Activated T-cell treated with anti-CD3 and anti-CD28 coated beads, Interleukin-2, amount 50 U/mL, for 4 hours (primary cell): ENCODE data around the gene TGFBR3L. TPM values are rescaled to one million over a fixed set of nuclear protein-coding genes. Genes with fewer than 3 reads are reported as not detected.

Experiments used
- ATAC-seq, 2 donors: fragments of 200-7000 bp; cut with Tn5 transposase; one replicate each; pipeline ENCODE4 v1.10.0; 2021
- DNase-seq: peaks from one replicate; pipeline ENCODE4 v3.0.0-alpha.2; 2020
- H3K27me3 Mint-ChIP-seq: one replicate; pipeline ENCODE4 v1.8.0; 2021; ENCODE audit warnings: low read depth, mixed read lengths
- H3K36me3 Mint-ChIP-seq: one replicate; pipeline ENCODE4 v1.8.0; 2022; ENCODE audit warnings: mixed read lengths; ENCODE audit not compliant: insufficient read depth
- H3K4me1 Mint-ChIP-seq: one replicate; pipeline ENCODE4 v1.8.0; 2021; ENCODE audit warnings: low read depth, mixed read lengths
- H3K4me3 Mint-ChIP-seq: one replicate; pipeline ENCODE4 v1.8.0; 2021; ENCODE audit warnings: mild to moderate bottlenecking, moderate library complexity, mixed read lengths
- H3K9me3 Mint-ChIP-seq: one replicate; pipeline ENCODE4 v1.8.0; 2021; ENCODE audit warnings: mixed read lengths
- total RNA-seq, 3 donors: library from RNA; stranded (reverse); gene quantifications; one replicate each; pipeline ENCODE4 v1.2.1, GENCODE V29; 2021

Gene TGFBR3L
- total RNA-seq, 3 donors from 2014 or later, result 0.74 to 2.4 (median 1.4) TPM

DNA sequence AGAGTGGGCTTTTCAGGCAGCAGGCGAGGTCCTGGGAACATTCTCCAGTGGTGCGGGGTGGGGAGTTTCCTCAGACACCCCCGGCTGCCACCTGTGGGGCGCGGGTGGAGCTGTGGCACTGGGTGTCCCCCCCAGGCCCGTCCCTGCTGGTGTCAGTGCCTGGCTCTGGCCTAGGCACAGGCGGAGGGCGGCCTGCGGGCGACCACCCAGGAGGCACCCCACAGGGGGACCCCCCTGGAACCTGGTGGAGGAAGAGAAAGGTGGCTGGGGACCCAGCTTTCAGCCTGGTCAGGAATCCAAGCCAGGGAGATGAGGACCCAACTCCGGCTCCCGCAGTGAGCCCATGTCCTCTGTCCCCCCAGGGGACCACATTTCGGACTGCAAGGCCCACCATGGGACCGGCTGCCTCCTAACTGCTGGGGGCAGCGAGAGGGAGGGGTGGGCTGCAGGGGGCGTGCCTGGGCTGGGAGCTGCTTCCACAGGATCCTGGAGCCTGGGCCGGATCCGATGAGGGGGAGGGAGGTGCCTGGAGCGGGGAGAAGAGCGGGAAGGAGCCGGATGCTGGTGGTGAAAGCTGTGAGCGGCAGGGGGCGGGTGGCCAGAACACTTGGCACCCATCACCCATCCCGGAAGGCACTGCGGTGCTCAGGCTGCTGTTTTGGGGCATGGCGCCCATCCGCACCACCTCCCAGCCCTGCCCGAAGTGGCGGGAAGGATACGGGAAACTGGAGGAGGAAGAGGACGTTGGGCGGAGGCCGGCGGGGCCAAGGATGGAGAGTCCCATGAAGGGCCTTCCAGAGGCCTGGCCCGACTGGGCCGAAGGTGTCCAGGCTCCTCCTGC, 16.8 kb downstream of the TGFBR3L start:
- no peaks in the 10 kb centered on the region for H3K27me3 Mint-ChIP-seq

DNA sequence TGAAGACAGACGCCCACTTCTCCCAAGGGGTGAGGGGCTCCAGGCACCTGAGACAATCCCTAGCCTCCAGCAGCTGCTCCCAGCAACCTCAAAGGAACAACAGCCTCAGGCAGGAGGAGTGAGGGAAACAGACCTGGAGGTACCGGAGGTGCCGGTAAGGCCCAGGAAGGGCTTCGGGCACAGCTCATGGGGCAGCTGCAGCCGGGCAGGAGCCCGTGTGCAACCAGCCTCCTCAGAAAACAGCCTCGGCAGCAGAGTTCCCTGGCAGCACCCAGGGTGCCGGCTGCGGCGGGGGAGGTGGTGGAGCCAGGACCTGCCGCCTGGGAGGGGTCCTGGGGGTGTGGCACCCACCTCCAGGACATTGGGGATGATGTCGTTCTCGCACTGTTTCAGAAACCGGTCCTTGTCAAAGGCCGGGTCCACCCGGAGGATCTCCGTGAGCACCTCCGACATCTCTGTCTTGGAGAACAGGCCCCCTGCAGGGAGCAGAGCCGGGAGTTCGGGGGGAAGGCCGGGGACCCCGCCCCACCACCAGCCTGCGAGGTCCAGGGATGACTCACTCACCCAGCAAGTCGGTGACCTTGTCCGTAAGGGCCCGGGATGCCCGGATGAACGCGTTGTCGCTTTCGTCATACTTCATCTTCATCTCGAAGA, 17.8 kb downstream of the TGFBR3L start:
- H3K4me1 Mint-ChIP-seq, result peaks cover 13% of the 10 kb centered on the region
- no peak overlapping the region for H3K4me3 Mint-ChIP-seq
- H3K36me3 Mint-ChIP-seq, result peaks cover 11% of the 10 kb centered on the region
- ATAC-seq, result no peak
- no peaks in the 10 kb centered on the region for H3K9me3 Mint-ChIP-seq
- H3K27me3 Mint-ChIP-seq, result no peaks in the 10 kb centered on the region
- no peak for DNase-seq

More for the DNA sequence above, 16.8 kb downstream of the TGFBR3L start:
- DNase-seq (no peak), ATAC-seq (no peak)
- no peak overlapping the region for H3K4me3 Mint-ChIP-seq
- H3K9me3 Mint-ChIP-seq, result no peaks in the 10 kb centered on the region
- H3K36me3 Mint-ChIP-seq, result peaks cover 11% of the 10 kb centered on the region
- peaks cover 15% of the 10 kb centered on the region for H3K4me1 Mint-ChIP-seq

DNA sequence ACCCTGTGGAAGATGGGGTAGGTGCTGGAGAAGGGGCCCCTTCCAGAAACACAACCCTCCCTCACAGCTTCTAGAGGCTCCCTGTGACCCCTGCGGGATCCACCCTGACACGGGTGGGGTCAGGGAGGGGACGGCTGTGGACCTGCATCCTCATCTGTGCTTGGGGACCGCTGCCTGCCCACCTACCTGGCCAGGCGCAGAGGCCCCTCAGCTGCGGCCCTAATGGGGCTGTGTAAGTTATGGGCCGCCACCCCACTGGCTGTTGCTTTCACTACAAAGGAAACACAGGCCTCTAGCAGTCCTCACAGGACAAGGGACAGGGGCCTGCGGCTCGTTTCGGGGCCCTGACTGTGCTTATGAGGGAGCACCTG, 18.3 kb downstream of the TGFBR3L start:
- DNase-seq, result no peak
- ATAC-seq, result no peak
- Mint-ChIP-seq H3K36me3 (peaks cover 13% of the 10 kb centered on the region), H3K4me3 (no peak overlapping the region), H3K27me3 (no peaks in the 10 kb centered on the region), H3K4me1 (peaks cover 13% of the 10 kb centered on the region), H3K9me3 (no peaks in the 10 kb centered on the region)

DNA sequence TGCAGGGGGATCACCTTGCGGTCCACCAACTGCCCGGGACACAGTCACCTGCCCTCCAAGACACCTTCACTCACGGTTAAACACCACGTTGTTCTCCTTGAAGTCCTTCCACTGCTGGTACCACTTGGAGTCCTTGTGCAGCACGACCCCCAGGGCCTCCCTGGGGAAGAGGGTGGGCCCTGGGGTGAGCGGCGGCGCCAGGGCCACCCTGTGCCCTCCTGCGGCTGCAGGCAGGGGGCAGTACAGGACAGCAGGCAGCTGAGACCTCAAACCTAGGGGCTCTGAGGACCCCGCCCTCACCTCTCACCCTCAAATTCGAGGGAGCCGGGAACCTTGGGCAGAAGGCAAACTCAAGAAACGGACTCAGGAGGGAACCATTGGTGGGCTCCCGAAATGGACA, 18.8 kb downstream of the TGFBR3L start:
- H3K9me3 Mint-ChIP-seq, result no peaks in the 10 kb centered on the region
- DNase-seq, result no peak
- no peaks in the 10 kb centered on the region for H3K27me3 Mint-ChIP-seq
- peaks cover 10% of the 10 kb centered on the region for H3K4me1 Mint-ChIP-seq
- H3K36me3 Mint-ChIP-seq, result peaks cover 14% of the 10 kb centered on the region
- no peak overlapping the region for H3K4me3 Mint-ChIP-seq
- no peak for ATAC-seq

DNA sequence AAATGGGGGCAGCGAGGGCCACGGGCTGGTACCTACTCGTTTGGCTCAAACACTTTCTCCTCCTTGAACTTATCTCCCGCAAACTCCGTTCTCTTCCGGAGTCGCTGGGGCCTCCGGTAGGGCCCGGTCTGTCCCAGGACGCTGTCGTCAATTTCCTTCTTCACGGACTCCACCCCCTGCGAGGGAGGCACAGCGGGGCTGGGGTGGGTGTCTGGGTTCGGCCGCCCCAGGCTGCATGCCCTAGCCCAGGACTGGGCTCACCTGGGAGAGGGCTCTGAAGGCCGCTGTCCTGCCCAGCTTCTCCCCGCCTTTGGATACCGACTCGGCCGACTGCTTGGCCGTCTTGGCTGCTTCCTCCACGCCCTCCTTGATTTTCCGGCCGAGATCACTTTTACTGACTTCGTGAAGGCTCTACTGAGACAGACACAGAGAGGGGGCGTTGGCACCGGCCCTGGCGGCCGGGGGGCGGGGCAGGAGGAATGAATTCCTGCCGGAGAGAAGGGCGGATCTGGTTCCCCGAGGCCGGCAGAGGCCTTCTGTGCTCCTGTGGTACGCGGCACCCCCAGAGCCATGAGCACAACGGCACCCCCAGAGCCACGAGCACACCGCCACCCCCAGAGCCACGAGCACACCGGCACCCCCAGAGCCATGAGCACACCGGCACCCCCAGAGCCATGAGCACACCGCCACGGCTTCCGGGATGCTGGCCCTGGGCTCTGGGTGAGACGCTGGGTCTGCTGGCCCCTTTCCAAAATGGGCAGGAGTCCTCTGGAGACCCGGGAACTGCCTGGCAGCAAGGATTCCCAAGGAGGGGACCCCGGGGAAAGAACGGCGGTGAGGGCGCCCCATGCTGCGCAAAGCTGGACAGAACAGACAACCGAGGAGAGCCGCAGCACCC, 19.4 kb downstream of the TGFBR3L start:
- no peak for ATAC-seq

DNA sequence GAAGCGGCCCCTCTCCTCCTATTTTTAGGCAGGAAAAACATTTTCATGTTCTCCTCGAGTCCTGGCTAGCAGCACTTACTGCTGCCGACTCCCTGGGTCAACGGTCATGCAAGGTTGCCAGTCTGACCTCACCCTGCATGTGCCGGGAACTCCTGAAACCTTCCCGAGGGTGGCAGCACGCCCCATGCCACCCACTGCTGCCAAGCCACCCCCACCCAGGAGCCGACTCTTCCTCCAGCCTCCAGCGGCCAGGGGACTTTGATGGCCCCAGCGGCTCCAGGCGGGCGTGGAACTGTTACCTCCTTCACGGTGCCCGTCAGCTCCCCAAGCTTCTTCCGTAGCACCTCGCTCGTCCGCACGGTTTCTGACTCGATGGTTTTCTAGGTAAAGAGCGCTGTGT, 20.1 kb downstream of the TGFBR3L start:
- DNase-seq (no peak), ATAC-seq (no peak)
- Mint-ChIP-seq H3K4me3 (no peak overlapping the region), H3K9me3 (no peaks in the 10 kb centered on the region), H3K4me1 (peaks cover 3% of the 10 kb centered on the region), H3K36me3 (peaks cover 14% of the 10 kb centered on the region), H3K27me3 (no peaks in the 10 kb centered on the region)

More for the DNA sequence above, 19.4 kb downstream of the TGFBR3L start:
- DNase-seq, result no peak
- Mint-ChIP-seq H3K36me3 (peaks cover 14% of the 10 kb centered on the region), H3K9me3 (no peaks in the 10 kb centered on the region), H3K4me1 (peaks cover 8% of the 10 kb centered on the region), H3K4me3 (no peak overlapping the region), H3K27me3 (no peaks in the 10 kb centered on the region)

DNA sequence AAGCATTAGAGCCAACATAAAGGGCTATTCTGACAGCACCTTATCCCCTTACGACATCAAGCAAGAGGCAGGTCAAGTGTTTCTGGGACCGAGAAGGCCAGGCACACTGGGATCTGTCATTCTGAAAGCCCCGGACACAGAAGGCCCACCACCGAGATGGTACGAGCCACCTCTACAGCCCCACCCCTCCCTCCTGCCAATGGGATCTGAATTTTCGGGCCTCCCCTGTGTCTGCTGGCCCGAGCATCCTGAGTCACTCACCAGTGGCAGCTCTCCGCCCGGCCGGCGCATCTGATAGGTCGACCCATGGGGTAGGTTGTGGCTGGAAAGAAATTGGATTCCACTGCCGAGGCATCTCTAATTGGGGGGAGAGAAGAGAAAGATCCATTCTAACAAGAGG, 26.2 kb downstream of the TGFBR3L start:
- ATAC-seq, result no peak
- Mint-ChIP-seq H3K36me3 (peaks cover 15% of the 10 kb centered on the region), H3K9me3 (no peaks in the 10 kb centered on the region), H3K27me3 (no peaks in the 10 kb centered on the region), H3K4me1 (peaks cover 35% of the 10 kb centered on the region), H3K4me3 (peak overlapping the region; percentile 38)
- DNase-seq, result no peak

DNA sequence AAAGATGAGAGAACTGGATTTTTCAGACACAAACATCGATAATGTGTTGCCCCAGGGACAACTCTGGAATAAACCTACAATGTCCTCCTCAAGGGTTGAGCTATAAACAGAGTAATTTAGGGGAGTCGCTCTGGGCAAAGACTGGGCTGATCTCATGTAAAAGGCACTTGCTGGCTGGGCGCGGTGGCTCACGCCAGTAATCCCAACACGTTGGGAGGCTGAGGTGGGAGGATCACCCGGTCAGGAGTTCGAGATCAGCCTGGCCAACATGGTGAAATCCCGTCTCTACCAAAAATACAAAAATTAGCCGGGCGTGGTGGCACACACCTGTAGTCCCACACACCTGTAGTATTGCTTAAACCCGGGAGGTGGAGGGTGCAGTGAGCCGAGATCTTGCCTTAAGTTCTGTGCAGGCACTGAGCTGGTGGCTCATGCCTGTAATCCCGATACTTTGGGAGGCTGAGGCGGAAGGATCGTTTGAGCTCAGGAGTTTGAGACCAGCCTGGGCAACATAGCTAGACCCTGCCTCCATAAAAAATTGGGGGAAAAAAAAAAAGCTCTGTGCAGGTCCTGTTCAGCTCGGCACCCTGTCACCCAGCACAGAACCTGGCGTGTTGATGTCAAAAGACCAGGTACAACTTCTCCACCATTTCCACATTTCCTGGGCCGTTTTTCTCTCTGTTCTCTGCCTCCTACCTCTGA, 27.4 kb downstream of the TGFBR3L start:
- peaks cover 35% of the 10 kb centered on the region for H3K4me1 Mint-ChIP-seq
- H3K9me3 Mint-ChIP-seq, result no peaks in the 10 kb centered on the region
- H3K27me3 Mint-ChIP-seq, result no peaks in the 10 kb centered on the region
- H3K4me3 Mint-ChIP-seq, result peak overlapping the region; percentile 96
- H3K36me3 Mint-ChIP-seq, result peaks cover 15% of the 10 kb centered on the region
- ATAC-seq (no peak), DNase-seq (no peak)

DNA sequence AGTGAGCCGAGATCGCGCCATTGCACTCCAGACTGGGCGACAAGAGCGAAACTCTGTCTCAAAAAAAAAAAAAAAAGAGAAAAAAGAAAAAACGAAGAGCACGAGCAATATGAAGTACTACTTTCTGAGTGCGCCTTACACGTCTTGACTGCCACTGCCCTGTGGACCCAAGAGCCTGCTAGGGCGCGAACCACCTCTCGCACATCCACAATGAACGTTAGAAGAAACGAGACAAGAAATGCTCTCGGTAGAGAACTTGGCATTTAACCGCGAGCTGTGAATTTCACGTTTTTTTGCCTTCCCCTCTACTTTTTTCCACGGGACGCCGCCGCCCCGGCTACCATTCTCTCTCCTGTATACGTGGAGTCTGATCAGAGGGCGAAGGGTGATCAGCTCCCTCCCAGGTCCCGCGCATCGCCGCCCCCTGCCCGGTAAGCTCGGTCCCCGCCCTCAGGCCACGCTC, 28.4 kb downstream of the TGFBR3L start:
- Mint-ChIP-seq H3K36me3 (peaks cover 12% of the 10 kb centered on the region), H3K4me1 (peaks cover 35% of the 10 kb centered on the region), H3K27me3 (no peaks in the 10 kb centered on the region), H3K4me3 (peak overlapping the region; percentile 96), H3K9me3 (no peaks in the 10 kb centered on the region)
- peak; percentile 20 to 21 for ATAC-seq
- DNase-seq, result peak; percentile 32

DNA sequence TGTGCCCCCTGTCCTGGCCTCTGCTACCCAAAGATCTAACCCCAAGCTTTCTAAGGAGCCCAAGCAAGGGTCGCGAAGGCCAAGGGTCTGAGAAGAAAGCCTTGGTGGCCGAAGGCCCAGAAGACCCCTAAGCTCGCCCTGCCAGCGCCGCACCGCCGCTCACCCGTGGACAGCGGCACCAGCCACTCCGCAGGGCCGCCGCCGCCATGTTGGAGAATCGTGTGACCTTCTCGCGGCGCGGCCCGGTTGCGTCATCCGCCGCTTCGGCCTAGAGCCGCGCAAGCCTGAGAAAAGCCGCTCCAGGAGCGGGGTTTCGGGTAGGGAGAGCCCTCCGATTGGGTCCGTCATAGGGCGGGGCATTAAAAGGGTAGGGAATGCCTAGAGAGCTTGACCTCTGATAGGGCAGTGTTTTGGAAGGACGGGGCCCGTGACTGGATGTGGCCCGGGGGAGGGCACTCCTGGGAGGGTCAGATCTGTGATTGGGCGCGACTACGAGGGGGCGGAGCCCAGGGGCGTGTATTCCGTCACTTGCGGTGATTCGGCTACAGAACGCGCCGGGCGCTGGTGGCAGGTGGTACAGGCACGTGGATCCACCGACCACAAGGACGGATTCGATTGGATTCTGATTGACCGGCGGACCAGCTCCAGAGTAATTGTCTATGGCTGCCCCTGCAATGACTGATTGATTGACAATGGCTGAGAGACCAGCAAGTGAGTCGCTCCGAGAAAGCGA, 29.0 kb downstream of the TGFBR3L start, which contains the start of gene TIMM44:
TSS of gene TIMM44 (minus strand) at position 223 of the 733 bp plus-strand sequence. CDS start at position 208, 15 bp downstream.
- H3K4me3 Mint-ChIP-seq, result peak within 1 kb of the TSS; percentile 96
- H3K36me3 Mint-ChIP-seq, result peaks cover 12% of the 10 kb centered on the region
- no peaks in the 10 kb centered on the region for H3K27me3 Mint-ChIP-seq
- peaks cover 35% of the 10 kb centered on the region for H3K4me1 Mint-ChIP-seq
- DNase-seq, result peak; percentile 98
- peak; percentile 98 for ATAC-seq
- no peaks in the 10 kb centered on the region for H3K9me3 Mint-ChIP-seq

DNA sequence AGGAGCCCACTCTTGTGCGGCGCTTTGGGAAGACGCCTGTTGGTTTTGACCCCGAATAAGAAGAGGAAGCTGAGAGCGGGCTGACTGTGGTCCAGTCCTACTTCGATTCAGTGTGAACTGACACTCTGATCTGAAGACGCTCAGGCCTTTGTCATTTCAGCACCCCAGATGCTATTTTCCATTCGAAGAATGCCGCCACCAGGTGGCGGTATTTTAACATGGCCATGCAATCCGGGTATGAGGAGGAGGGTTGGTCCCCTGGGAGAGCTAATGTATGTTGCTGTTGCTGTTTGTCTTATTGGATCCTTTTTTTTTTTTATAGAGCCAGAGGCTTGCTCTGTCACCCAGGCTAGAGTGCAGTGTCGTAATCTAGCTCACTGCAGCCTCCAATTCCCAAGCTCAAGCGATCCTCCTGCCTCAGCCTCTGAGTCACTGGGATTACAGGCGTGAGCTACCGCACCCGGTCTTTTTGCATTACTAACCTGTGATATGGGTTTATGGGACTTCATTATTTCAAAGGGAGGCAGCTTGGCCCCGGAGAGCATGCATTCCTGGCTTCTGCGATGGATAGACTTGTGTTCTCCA, 29.6 kb downstream of the TGFBR3L start:
- DNase-seq (peak; percentile 88), ATAC-seq (peak; percentile 52 to 53)
- Mint-ChIP-seq H3K4me1 (peaks cover 32% of the 10 kb centered on the region), H3K9me3 (no peaks in the 10 kb centered on the region), H3K27me3 (no peaks in the 10 kb centered on the region), H3K36me3 (peaks cover 8% of the 10 kb centered on the region), H3K4me3 (peak overlapping the region; percentile 96)

DNA sequence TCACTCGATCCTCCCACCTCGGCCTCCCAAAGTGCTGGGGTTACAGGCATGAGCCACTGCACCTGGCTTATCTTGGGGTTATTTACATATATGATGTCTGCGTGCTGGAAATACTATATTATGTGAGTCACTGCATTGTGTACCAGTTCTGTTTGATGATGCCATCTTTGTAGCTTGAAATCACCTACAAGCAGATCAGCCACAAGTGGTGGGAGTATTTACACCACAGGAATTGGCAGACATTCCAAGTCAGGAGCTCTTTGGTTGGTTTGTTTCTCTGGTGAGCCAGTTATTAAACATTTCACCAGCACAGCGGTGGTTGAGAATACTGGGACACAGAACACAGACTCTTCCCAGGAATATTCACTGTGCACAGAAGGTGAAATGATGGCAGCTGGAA, 33.3 kb downstream of the TGFBR3L start:
- H3K27me3 Mint-ChIP-seq, result no peaks in the 10 kb centered on the region
- DNase-seq (no peak), ATAC-seq (no peak)
- H3K36me3 Mint-ChIP-seq, result no peaks in the 10 kb centered on the region
- H3K4me3 Mint-ChIP-seq, result no peak overlapping the region
- peaks cover 13% of the 10 kb centered on the region for H3K4me1 Mint-ChIP-seq
- H3K9me3 Mint-ChIP-seq, result no peaks in the 10 kb centered on the region

DNA sequence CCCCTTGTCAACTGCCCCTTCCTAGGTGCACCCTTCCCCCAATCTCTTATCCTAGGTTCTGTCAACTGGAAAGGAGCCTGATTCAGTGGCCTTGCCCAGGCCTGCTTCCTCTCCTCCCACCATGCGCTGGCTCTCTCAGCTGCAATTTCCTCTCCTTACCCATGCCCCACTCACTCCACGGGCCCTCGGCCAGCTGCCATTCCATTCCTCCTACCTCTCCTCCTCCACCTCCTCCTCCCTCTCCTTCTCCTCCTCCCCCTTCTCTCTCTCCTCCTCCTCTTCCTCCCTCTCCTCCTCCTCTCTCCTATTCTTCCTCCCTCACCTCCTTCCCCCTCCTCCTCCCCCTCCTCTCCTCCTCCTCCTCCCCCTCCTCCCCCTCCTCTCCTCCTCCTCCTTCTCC, 38.4 kb downstream of the TGFBR3L start:
- H3K9me3 Mint-ChIP-seq, result no peaks in the 10 kb centered on the region
- no peaks in the 10 kb centered on the region for H3K27me3 Mint-ChIP-seq
- no peaks in the 10 kb centered on the region for H3K4me1 Mint-ChIP-seq
- DNase-seq, result no peak
- H3K4me3 Mint-ChIP-seq, result no peak overlapping the region
- H3K36me3 Mint-ChIP-seq, result peaks cover 3% of the 10 kb centered on the region
- no peak for ATAC-seq
